ENCODE results near the gene CHI3L2.

The CHI3L2 gene

GRCh38 chr1:111285879-111286278 is 58.4 kb downstream of the CHI3L2 start:
- H3K27me3 ChIP-seq (ENCODE audit: control insufficient read depth in 5 of 5, insufficient read depth in 4 of 5, low read length in 5 of 5), result no peaks in the 10 kb centered on the region
- no peak overlapping the region for H3K27ac ChIP-seq (ENCODE audit: low read depth, low read length)
- no peaks in the 10 kb centered on the region for H3K4me1 ChIP-seq (ENCODE audit: control insufficient read depth in 5 of 5, insufficient read depth in 5 of 5, low read length in 5 of 5)
- H3K9me3 ChIP-seq (ENCODE audit: control insufficient read depth in 5 of 5, low read length in 5 of 5), result no peaks in the 10 kb centered on the region
- no peaks in the 10 kb centered on the region for H3K36me3 ChIP-seq (ENCODE audit: control insufficient read depth in 5 of 5, insufficient read depth in 5 of 5, low read length in 5 of 5)
- no peak overlapping the region for H3K4me3 ChIP-seq (ENCODE audit: low read depth in 1 of 5, low read length in 5 of 5)
- H3K9ac ChIP-seq (ENCODE audit: low read length in 5 of 5), result no peak overlapping the region

GRCh38 chr1:111286912-111287311 is 59.4 kb downstream of the CHI3L2 start:
- Histone ChIP-seq H3K27me3 (ENCODE audit: control insufficient read depth in 5 of 5, insufficient read depth in 4 of 5, low read length in 5 of 5) (no peaks in the 10 kb centered on the region), H3K4me1 (ENCODE audit: control insufficient read depth in 5 of 5, insufficient read depth in 5 of 5, low read length in 5 of 5) (no peaks in the 10 kb centered on the region), H3K4me3 (ENCODE audit: low read depth in 1 of 5, low read length in 5 of 5) (no peak overlapping the region), H3K9me3 (ENCODE audit: control insufficient read depth in 5 of 5, low read length in 5 of 5) (no peaks in the 10 kb centered on the region), H3K36me3 (ENCODE audit: control insufficient read depth in 5 of 5, insufficient read depth in 5 of 5, low read length in 5 of 5) (no peaks in the 10 kb centered on the region), H3K27ac (ENCODE audit: low read depth, low read length) (no peak overlapping the region), H3K9ac (ENCODE audit: low read length in 5 of 5) (no peak overlapping the region)

- Histone ChIP-seq H3K9me3 (ENCODE audit: control insufficient read depth in 5 of 5, low read length in 5 of 5) (no peaks in the 10 kb centered on the region), H3K4me1 (ENCODE audit: control insufficient read depth in 5 of 5, insufficient read depth in 5 of 5, low read length in 5 of 5) (no peaks in the 10 kb centered on the region), H3K4me3 (ENCODE audit: low read depth in 1 of 5, low read length in 5 of 5) (no peak overlapping the region), H3K27ac (ENCODE audit: low read depth, low read length) (no peak overlapping the region), H3K36me3 (ENCODE audit: control insufficient read depth in 5 of 5, insufficient read depth in 5 of 5, low read length in 5 of 5) (no peaks in the 10 kb centered on the region), H3K9ac (ENCODE audit: low read length in 5 of 5) (no peak overlapping the region), H3K27me3 (ENCODE audit: control insufficient read depth in 5 of 5, insufficient read depth in 4 of 5, low read length in 5 of 5) (no peaks in the 10 kb centered on the region)
These were observed 61.9 kb downstream of the CHI3L2 start for GRCh38 chr1:111289371-111289770.

GRCh38 chr1:111290104-111290503 is 62.6 kb downstream of the CHI3L2 start:
- H3K9ac ChIP-seq (ENCODE audit: low read length in 5 of 5), result no peak overlapping the region
- H3K27me3 ChIP-seq (ENCODE audit: control insufficient read depth in 5 of 5, insufficient read depth in 4 of 5, low read length in 5 of 5), result no peaks in the 10 kb centered on the region
- no peak overlapping the region for H3K4me3 ChIP-seq (ENCODE audit: low read depth in 1 of 5, low read length in 5 of 5)
- H3K27ac ChIP-seq (ENCODE audit: low read depth, low read length), result no peak overlapping the region
- no peaks in the 10 kb centered on the region for H3K36me3 ChIP-seq (ENCODE audit: control insufficient read depth in 5 of 5, insufficient read depth in 5 of 5, low read length in 5 of 5)
- H3K9me3 ChIP-seq (ENCODE audit: control insufficient read depth in 5 of 5, low read length in 5 of 5), result no peaks in the 10 kb centered on the region
- H3K4me1 ChIP-seq (ENCODE audit: control insufficient read depth in 5 of 5, insufficient read depth in 5 of 5, low read length in 5 of 5), result no peaks in the 10 kb centered on the region

- Histone ChIP-seq H3K4me1 (ENCODE audit: control insufficient read depth in 5 of 5, insufficient read depth in 5 of 5, low read length in 5 of 5) (no peaks in the 10 kb centered on the region), H3K9me3 (ENCODE audit: control insufficient read depth in 5 of 5, low read length in 5 of 5) (no peaks in the 10 kb centered on the region), H3K27ac (ENCODE audit: low read depth, low read length) (no peak within 1 kb of the TSS), H3K27me3 (ENCODE audit: control insufficient read depth in 5 of 5, insufficient read depth in 4 of 5, low read length in 5 of 5) (no peaks in the 10 kb centered on the region), H3K9ac (ENCODE audit: low read length in 5 of 5) (no peak within 1 kb of the TSS), H3K4me3 (ENCODE audit: low read depth in 1 of 5, low read length in 5 of 5) (no peak within 1 kb of the TSS), H3K36me3 (ENCODE audit: control insufficient read depth in 5 of 5, insufficient read depth in 5 of 5, low read length in 5 of 5) (no peaks in the 10 kb centered on the region)
These were observed 63.1 kb downstream of the CHI3L2 start, which contains the start of gene CHIA for GRCh38 chr1:111290630-111291029. Gene CHIA (plus strand): TSS chr1:111290851. CDS start chr1:111310468, 19,617 bp downstream.
